CD4-positive, alpha-beta T cell (primary cell): ENCODE results near the gene GK2. TPM values are rescaled to one million over a fixed set of nuclear protein-coding genes. Genes with fewer than 3 reads are reported as not detected.

Source experiments
- ATAC-seq: fragments of 200-7000 bp; cut with Tn5 transposase; one replicate; pipeline ENCODE4 v1.10.0; 2022; ENCODE audit warnings: mild to moderate bottlenecking; ENCODE audit not compliant: poor library complexity
- CTCF ChIA-PET: fragments of 350-600 bp; sonication (Branson Sonifier 250); formaldehyde crosslinking; loops from one replicate; lab custom pipeline; 2021; ENCODE audit warnings: antibody characterized with exemption, inconsistent platforms; lab: Charles Lee
- POLR2A ChIA-PET: fragments of 350-600 bp; sonication (Branson Sonifier 250); formaldehyde crosslinking; loops from one replicate; lab custom pipeline; 2021; ENCODE audit warnings: antibody characterized with exemption, inconsistent platforms; lab: Charles Lee
- DNase-seq, 14 experiments: peaks; one replicate each; pipeline ENCODE4 v3.0.0-alpha.2; 2013 to 2020; ENCODE audit warnings: mixed read lengths in 2 of 14
- H3K27ac ChIP-seq, 2 donors: one replicate each; pipeline versions ENCODE4 v1.5.1 to v1.7.0; 2013; ENCODE audit warnings: low read length in 2 of 2, low read depth in 1 of 2, mild to moderate bottlenecking in 1 of 2
- H3K27me3 ChIP-seq, 2 experiments: 1 replicate in 1 of 2; 2 replicates in 1 of 2; pipeline versions ENCODE4 v1.6.1 to v1.7.0; 2013; ENCODE audit warnings: low read length in 2 of 2, control low read depth in 1 of 2, mild to moderate bottlenecking in 1 of 2, moderate library complexity in 1 of 2; ENCODE audit not compliant: insufficient read depth in 2 of 2, control insufficient read depth in 1 of 2
- H3K36me3 ChIP-seq: one replicate; pipeline ENCODE4 v1.6.1; 2013; ENCODE audit warnings: low read length, control low read depth; ENCODE audit not compliant: insufficient read depth
- H3K4me1 ChIP-seq: one replicate; pipeline ENCODE4 v1.6.1; 2013; ENCODE audit warnings: low read length, control low read depth; ENCODE audit not compliant: insufficient read depth
- H3K4me3 ChIP-seq: one replicate; pipeline ENCODE4 v1.5.1; 2013; ENCODE audit warnings: mild to moderate bottlenecking, low read length, moderate library complexity
- H3K9me3 ChIP-seq, 2 experiments: 1 replicate in 1 of 2; 2 replicates in 1 of 2; pipeline versions ENCODE4 v1.6.1 to v1.7.0; 2013; ENCODE audit warnings: low read length in 2 of 2, mild to moderate bottlenecking in 2 of 2, control low read depth in 1 of 2, moderate library complexity in 1 of 2; ENCODE audit not compliant: control insufficient read depth in 1 of 2, insufficient read depth in 1 of 2
- H3K27ac Mint-ChIP-seq: one replicate; pipeline ENCODE4 v1.8.0; 2020; ENCODE audit warnings: mixed read lengths
- H3K27me3 Mint-ChIP-seq: one replicate; pipeline ENCODE4 v1.8.0; 2021; ENCODE audit warnings: mixed read lengths
- H3K36me3 Mint-ChIP-seq: one replicate; pipeline ENCODE4 v1.8.0; 2021; ENCODE audit warnings: low read depth, mixed read lengths
- H3K4me1 Mint-ChIP-seq: one replicate; pipeline ENCODE4 v1.8.0; 2021; ENCODE audit warnings: low read depth, mixed read lengths
- H3K4me3 Mint-ChIP-seq: one replicate; pipeline ENCODE4 v1.8.0; 2020; ENCODE audit warnings: mild to moderate bottlenecking, mixed read lengths
- H3K9me3 Mint-ChIP-seq: one replicate; pipeline ENCODE4 v1.8.0; 2020; ENCODE audit warnings: mixed read lengths
- intact Hi-C, 2 experiments: fragments of 100-400 bp; cut with DNase I in 1 of 2; cut with micrococcal nuclease in 1 of 2; formaldehyde crosslinking; loops; one replicate each; pipeline versions ENCODE4 v1.15.1 to v1.9.0; 2023 to 2025; cut with DNase I, micrococcal nuclease
- total RNA-seq, 174 experiments: library from RNA in 2 of 174; stranded (reverse) in 2 of 174; gene quantifications; one replicate each; pipeline ENCODE4 v1.2.3 and lab custom pipeline; 2021 to 2026
- TF ChIP-seq, protein P1 (sequence below): fragments of 200-600 bp; IDR thresholded peaks from one replicate; pipeline ENCODE4 v1.8.0; 2022; ENCODE audit warnings: antibody characterized with exemption, mild to moderate bottlenecking

GK2 gene
- total RNA-seq, 2 experiments from 2014 or later, result not detected

DNA sequence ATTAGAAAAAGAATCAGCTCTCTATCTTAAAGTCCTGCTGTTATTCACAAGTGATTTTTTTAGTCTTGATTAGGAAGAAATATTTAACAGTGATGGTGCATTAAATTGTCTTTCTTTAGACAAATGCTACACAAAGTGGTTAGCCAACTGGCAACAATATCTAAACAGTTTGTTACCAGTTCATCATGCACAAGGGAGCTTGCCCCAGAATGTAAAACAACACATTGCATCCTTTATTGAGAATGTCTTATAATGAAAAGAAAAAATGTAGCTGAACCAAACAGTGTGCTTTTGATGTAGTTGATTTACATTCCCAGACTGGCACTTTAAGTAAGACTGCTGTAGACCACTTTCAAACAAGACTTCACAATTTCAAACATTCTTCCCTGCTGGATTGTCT is 48.0 kb downstream of the GK2 start:
- H3K4me1 ChIP-seq, result no peaks in the 10 kb centered on the region
- Mint-ChIP-seq H3K27ac (no peak overlapping the region), H3K36me3 (no peaks in the 10 kb centered on the region), H3K4me3 (no peak overlapping the region), H3K27me3 (no peaks in the 10 kb centered on the region), H3K9me3 (no peaks in the 10 kb centered on the region), H3K4me1 (no peaks in the 10 kb centered on the region)
- CTCF ChIA-PET, result no interaction called here
- peaks cover 0 to 5% of the 10 kb centered on the region in 2 experiments for H3K9me3 ChIP-seq
- intact Hi-C loops, result no loop called here
- POLR2A ChIA-PET, result no interaction called here
- H3K27ac ChIP-seq, result no peak overlapping the region
- H3K36me3 ChIP-seq, result no peaks in the 10 kb centered on the region
- TF ChIP-seq, protein P1, sequence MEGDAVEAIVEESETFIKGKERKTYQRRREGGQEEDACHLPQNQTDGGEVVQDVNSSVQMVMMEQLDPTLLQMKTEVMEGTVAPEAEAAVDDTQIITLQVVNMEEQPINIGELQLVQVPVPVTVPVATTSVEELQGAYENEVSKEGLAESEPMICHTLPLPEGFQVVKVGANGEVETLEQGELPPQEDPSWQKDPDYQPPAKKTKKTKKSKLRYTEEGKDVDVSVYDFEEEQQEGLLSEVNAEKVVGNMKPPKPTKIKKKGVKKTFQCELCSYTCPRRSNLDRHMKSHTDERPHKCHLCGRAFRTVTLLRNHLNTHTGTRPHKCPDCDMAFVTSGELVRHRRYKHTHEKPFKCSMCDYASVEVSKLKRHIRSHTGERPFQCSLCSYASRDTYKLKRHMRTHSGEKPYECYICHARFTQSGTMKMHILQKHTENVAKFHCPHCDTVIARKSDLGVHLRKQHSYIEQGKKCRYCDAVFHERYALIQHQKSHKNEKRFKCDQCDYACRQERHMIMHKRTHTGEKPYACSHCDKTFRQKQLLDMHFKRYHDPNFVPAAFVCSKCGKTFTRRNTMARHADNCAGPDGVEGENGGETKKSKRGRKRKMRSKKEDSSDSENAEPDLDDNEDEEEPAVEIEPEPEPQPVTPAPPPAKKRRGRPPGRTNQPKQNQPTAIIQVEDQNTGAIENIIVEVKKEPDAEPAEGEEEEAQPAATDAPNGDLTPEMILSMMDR, result no peak
- no peak for DNase-seq
- no peak overlapping the region for H3K4me3 ChIP-seq
- no peak for ATAC-seq
- no peaks in the 10 kb centered on the region for H3K27me3 ChIP-seq

DNA sequence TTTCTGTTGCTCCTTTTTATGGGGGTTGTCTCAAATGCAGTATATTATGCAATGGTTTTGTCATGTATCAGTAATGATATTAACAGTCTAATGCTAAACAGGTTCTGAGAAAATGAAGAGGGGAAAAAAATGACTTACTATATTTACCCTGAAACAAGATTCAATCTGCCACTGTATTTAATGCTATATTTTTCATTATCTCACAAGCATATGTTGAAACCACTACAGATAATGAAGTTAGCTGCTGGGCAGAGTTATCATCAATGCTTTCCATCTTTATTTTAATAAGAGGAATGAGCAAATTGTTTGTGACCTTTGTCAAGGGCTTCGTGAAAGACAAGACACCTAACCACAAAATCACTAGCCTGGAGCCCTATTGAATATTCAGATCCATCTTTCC is 49.6 kb downstream of the GK2 start:
- Histone ChIP-seq H3K9me3 (peaks cover 0 to 5% of the 10 kb centered on the region in 2 experiments), H3K27ac (no peak overlapping the region), H3K4me3 (no peak overlapping the region), H3K4me1 (no peaks in the 10 kb centered on the region), H3K27me3 (no peaks in the 10 kb centered on the region), H3K36me3 (no peaks in the 10 kb centered on the region)
- CTCF ChIA-PET, result no interaction called here
- intact Hi-C loops, result no loop called here
- ATAC-seq (no peak), DNase-seq (no peak)
- TF ChIP-seq, protein P1, result no peak
- POLR2A ChIA-PET, result no interaction called here
- H3K36me3 Mint-ChIP-seq, result no peaks in the 10 kb centered on the region
- no peaks in the 10 kb centered on the region for H3K9me3 Mint-ChIP-seq
- H3K27me3 Mint-ChIP-seq, result no peaks in the 10 kb centered on the region
- H3K4me1 Mint-ChIP-seq, result no peaks in the 10 kb centered on the region
- no peak overlapping the region for H3K27ac Mint-ChIP-seq
- no peak overlapping the region for H3K4me3 Mint-ChIP-seq

DNA sequence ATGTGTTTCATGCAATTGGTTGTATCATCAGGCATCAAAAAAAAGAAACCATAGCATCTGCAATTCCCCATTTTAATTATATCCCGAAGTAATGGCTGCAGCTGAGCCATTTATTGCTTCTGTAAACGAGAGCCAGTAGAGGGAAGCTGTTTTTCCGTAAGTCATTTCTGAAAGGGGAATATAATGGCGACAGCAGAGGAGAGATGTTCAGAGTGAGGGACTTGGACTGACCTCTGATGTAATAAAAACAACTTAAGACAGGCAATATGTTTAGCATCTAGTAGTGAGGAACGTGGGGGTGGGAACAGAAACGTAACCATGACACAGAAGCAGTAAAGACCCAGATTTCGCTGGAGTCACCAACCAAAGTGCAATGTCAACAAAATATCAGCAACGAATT is 50.7 kb downstream of the GK2 start:
- DNase-seq (no peak), ATAC-seq (no peak)
- H3K9me3 Mint-ChIP-seq, result no peaks in the 10 kb centered on the region
- intact Hi-C loops, result no loop called here
- no peaks in the 10 kb centered on the region for H3K4me1 Mint-ChIP-seq
- ChIA-PET POLR2A (interaction anchor here (0.6 kb wide), 1 partner anchor 266 kb away, joined by 3 read pairs; no protein-coding TSS in a partner anchor), CTCF (no interaction called here)
- no peaks in the 10 kb centered on the region for H3K4me1 ChIP-seq
- no peaks in the 10 kb centered on the region for H3K36me3 ChIP-seq
- H3K27ac ChIP-seq, result no peak overlapping the region
- H3K9me3 ChIP-seq, result peaks cover 0 to 5% of the 10 kb centered on the region in 2 experiments
- no peaks in the 10 kb centered on the region for H3K27me3 Mint-ChIP-seq
- TF ChIP-seq, protein P1, result no peak
- no peak overlapping the region for H3K4me3 ChIP-seq
- H3K4me3 Mint-ChIP-seq, result no peak overlapping the region
- no peak overlapping the region for H3K27ac Mint-ChIP-seq
- H3K27me3 ChIP-seq, result no peaks in the 10 kb centered on the region
- H3K36me3 Mint-ChIP-seq, result no peaks in the 10 kb centered on the region

Other genes starting within 250 kb of the GK2 start
- not detected for gene NAA11, start 82.2 kb downstream of the GK2 start, total RNA-seq